Gastrocnemius medialis (tissue), 4 donors: ENCODE data around the gene POLR3B.

Experiments used
- POLR2A ChIP-seq, 2 donors: fragments of 450-650 bp; IDR thresholded peaks; one replicate each; pipeline ENCODE4 v1.6.1; 2017; ENCODE audit warnings: antibody characterized with exemption in 2 of 2, mild to moderate bottlenecking in 2 of 2, moderate library complexity in 2 of 2
- TF ChIP-seq, protein P1 (sequence below), 5 experiments: fragments of 450-650 bp in 3 of 5; fragments of 200-600 bp in 2 of 5; sonication (generic) in 2 of 5; IDR thresholded peaks in 4 of 5; conservative IDR thresholded peaks in 1 of 5; 1 replicate in 4 of 5; 2 replicates in 1 of 5; pipeline ENCODE4 v1.5.1; 2016 to 2019; ENCODE audit warnings: antibody characterized with exemption in 5 of 5, mild to moderate bottlenecking in 3 of 5, moderate library complexity in 3 of 5

DNA sequence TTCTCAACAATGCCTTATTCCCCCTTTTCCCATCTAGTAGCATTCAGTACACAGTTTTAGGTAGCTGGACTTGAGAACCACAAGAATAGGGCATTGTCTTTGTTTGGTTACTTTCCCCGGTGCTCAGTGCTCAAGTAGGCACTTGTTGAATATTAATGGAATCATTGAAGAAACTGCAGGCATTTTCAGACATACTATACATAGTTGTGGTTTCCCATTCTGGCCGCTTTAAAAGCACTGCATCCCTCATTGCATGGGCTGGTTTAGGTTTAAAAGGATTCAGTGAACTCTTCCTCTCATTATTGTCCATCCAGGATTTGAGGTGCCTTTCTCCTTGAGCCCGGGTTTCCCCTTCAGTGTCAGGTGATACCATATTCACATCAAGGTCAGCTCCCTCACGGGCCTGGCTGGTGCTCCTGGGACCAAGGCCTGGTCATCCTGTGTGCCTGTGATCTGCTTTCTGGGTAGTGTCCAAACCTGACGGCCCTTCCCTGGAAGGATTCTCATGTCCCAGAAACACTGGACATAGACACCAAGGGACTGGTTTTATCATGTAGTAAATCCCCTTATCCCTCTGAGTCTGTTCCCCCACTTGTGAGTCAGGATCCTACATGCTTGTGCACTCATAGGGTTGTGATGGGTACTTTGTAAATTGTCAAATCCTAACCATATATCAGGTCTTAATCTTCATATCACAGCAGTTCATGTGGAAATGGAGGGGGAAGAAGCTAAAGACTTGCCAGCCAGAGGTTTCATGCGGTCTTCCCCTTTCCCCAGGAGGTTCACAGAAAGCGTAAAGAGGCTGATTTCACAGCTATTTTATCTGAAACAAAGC, 47.7 kb upstream of the POLR3B start:
- TF ChIP-seq, protein P1, sequence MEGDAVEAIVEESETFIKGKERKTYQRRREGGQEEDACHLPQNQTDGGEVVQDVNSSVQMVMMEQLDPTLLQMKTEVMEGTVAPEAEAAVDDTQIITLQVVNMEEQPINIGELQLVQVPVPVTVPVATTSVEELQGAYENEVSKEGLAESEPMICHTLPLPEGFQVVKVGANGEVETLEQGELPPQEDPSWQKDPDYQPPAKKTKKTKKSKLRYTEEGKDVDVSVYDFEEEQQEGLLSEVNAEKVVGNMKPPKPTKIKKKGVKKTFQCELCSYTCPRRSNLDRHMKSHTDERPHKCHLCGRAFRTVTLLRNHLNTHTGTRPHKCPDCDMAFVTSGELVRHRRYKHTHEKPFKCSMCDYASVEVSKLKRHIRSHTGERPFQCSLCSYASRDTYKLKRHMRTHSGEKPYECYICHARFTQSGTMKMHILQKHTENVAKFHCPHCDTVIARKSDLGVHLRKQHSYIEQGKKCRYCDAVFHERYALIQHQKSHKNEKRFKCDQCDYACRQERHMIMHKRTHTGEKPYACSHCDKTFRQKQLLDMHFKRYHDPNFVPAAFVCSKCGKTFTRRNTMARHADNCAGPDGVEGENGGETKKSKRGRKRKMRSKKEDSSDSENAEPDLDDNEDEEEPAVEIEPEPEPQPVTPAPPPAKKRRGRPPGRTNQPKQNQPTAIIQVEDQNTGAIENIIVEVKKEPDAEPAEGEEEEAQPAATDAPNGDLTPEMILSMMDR (IDR thresholded peaks at IDR 0.05 in 4 of 5, conservative IDR thresholded peaks at IDR 0.05 in 1 of 5) = no peak
- TF ChIP-seq POLR2A (IDR thresholded peaks at IDR 0.05) = no peak
